Measurements from ENCODE around the gene ZNF497. TPM values are rescaled to one million over a fixed set of nuclear protein-coding genes. Genes with fewer than 3 reads are reported as not detected.

The ZNF497 gene
- total RNA-seq, 1 donor from 2014 or later = 0.53 TPM

DNA sequence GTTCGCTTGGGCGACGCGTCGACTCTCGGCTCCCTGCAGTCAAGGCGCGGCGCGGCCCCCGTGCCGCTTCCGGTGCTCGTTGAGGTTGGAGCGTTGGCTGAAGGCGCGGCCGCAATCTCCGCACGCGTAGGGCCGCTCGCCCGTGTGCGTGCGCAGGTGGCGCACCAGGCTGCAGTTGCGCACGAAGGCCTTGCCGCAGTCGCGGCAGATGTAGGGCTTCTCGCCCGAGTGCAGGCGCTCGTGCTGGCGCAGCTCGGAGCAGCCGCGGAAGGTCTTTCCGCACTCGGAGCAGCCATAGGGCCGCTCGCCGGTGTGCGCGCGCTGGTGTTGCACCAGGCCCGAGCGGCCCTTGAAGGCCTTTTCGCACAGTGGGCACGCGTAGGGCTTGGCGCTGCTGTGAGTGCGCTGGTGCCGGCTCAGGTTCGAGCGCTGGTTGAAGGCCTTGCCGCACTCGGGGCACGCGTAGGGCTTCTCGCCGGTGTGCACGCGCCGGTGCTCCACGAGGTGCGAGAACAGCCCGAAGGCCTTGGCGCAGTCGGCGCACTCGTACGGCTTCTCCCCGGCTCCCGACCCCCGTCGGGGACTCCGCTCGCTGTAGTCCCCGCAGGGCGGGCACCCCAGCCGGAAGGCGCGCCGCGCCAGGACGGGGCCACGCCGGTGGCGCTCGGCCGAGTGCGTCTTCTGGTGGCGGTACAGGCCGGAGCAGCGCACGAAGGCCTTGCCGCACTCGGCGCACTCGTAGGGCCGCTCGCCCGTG lies 5.3 kb upstream of the ZNF497 start:
- no peak for DNase-seq (ENCODE audit: low read depth, low spot score)

DNA sequence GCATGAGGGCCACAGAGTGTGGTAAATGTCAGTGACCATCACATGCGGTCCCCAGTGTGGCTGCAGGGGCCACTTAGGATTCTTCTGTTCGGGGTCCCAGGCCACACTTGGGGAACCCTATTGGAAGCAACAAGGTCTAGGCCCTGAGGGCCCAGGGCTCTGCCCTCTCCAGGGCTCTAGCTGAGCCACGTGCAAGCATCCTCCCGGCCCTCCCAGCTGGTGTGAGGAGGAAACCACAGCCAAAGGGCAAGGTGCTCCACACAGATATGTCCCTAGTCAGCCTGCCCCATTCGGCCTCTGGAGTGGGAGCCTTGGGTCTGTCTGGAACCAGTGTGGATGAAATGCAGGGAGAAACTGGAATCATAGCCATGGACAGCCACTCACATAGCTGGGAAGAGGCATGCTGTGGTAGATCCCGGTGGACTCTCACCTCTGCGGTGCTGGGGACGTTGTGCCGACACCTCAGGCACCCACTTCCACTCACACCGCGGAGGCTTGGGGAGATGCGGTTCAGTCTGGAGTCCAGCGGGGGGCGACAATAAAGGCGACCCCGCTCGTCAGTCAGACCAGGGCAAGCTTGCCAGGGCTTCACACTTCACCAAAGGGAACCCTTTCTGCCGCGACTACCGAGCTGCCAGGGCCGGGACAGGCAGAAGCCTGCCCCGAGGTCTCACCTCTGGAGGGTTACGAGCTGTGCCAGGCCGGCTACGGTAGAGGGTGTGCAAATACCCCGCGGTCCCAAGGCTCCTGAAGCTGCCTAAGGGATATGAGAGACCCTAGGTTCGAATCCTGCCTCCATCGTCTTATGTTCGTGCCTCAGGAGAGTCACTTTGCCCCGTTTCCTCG lies 4.3 kb upstream of the ZNF497 start:
- no peak for DNase-seq (ENCODE audit: low read depth, low spot score)

DNA sequence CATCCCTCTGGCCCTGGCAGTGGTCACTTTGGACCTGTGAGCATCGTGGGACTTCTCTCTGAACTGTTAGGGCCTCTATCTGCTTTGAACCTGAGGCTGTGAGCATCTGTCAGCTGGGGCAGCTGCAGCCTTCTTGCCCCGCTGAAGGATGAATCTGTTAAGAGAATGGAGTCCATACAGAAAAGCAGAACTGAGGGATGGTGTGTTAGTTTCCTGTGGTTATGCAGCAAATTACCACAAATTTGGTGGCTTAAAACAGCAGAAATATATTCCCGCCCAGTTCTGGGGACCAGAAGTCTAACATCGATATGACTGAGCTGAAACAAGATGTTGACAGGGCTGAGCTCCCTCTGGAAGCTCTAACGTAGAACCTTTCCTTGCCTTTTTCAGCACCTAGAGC lies 1.6 kb upstream of the ZNF497 start:
- no peak for DNase-seq (ENCODE audit: low read depth, low spot score)

DNA sequence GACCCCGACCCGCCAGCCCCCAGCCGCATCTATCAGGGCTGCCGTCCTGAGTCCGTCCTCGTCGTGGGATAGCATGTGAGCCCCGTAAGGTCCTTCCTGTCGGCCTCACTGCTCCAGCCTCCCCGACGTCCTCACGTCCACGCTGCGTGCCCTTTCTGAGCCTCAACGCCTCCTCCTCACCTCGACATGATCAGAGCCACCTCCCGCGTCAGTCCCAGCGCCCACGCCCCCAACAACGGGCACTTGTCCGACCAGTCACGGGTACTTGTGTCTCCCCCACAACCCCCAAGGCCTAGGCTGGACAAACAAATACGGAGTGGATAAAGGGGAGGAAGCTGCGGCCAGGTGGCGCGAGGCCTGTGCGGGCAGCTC lies 665 bp downstream of the ZNF497 start:
- DNase-seq (ENCODE audit: low read depth, low spot score) = peak; percentile 19

DNA sequence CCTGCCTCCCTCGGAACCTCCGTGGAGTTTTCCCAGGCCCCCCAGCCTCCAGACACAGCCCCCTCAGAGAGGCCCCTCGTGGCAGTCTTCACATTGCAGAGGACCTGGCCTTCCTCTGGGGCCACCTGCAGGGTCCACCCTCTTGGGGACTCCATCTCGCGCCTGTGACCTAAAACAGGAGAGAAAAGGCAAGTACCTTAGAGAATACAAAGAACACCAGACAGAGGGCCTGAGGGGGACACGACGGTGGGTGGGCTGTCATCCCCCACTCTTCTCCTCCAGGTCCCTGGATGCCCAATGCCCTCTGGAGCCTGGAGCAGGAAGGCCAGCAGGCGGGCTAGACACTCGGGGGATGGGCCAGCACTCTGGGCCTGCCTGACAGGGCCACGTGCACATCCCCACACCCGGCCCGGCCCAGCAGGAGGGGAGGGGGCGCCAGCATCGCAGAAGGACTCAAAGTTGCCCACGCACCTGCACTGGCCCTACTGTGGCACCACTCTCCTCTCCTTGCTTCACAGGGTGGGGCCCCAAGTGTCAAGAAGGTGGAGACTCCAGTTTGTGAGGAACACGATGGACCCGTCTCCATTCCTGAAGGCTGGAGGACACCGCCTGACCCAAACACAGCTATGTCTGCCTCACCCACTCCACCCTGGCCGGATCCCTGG lies 4.9 kb downstream of the ZNF497 start:
- no peak for DNase-seq (ENCODE audit: low read depth, low spot score)

DNA sequence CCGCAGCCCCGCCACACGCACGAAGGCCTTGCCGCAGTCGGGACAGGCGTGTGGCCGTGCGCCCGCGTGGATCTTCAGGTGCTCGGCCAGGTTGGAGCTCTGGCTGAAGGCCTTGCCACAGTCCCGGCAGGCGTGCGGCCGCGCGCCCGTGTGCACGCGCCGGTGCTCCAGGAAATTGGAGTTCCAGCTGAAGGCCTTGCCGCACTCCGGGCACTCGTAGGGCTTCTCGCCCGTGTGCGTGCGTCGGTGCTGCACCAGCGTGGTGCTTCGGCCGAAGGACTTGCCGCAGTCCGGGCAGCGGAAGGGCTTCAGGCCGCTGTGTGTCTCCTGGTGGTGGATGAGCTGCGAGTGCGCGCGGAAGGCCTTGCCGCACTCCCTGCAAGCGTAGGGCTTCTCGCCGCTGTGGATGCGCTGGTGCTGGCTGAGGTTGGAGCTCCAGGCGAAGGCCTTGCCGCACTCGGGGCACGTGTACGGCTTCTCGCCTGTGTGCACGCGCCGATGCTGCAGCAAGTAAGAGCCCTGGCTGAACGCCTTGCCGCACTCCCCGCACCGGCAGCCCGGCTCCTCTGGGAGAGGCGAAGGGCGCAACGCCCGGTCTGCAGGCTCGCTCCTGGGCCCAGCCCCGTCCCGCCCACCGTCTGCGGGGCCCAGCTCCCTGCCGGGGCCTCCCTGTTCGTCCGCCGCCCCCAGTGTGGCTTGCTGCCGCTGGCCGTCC lies 5.6 kb downstream of the ZNF497 start:
- no peak for DNase-seq (ENCODE audit: low read depth, low spot score)

DNA sequence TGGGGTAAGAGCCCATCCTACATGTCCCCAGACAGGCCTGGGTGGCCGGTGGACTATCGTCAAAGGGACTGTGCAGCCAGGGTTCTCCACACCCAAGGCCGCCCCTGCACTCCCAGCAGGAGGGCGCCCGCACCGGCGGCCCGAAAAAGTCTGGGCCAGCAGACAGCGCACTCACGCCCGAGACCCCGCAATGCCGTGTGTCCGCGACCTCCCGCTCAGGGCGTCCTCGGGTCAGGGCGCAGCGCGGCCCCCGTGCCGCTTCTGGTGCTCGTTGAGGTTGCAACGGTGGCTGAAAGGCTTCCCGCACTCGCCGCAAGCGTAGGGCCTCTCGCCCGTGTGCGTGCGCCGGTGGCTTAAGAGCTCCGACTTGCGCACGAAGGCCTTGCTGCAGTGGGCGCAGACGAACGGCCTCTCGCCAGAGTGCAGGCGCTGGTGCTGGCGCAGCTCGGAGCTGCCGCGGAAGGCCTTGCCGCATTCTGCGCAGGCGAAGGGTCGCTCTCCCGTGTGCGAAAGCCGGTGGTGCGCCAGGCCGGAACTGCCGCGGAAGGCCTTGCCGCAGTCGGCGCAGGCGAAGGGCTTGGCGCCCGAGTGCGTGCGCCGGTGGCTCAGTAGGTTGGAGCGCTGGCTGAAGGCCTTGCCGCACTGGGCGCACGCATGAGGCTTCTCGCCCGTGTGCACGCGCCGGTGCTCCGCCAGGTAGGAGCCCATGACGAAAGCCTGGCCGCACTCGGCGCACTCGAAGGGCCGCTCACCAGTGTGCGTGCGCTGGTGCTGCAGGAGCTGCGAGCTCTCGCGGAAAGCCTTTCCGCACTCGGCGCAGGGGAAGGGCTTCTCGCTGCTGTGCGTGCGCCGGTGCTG lies 6.4 kb downstream of the ZNF497 start:
- no peak for DNase-seq (ENCODE audit: low read depth, low spot score)

DNA sequence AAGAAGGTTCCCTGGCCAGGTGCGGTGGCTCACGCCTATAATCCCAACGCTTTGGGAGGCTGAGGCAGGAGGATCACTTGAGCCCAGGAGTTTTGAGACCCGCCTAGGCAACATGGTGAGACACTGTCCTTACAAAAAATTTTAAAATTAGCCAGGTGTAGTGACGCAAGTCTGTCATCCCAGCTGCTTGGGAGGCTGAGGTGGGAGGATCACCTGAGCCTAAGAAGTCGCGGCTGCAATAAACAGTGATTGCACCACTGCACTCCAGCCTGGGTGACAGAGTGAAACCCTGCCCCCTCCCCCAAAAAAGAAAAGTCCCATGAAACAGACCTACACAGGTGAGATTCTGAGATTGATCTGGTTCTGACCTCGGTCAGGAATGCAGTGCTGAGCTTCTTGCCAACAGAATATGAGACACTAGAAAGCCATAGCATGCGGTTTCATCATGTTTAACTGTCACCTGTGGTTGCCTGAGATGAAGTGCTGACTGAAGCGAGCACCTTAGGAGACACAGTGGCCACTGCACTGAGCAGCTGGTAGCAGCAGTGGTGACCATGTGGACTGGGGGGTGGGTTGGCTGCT lies 7.2 kb downstream of the ZNF497 start:
- no peak for DNase-seq (ENCODE audit: low read depth, low spot score)

DNA sequence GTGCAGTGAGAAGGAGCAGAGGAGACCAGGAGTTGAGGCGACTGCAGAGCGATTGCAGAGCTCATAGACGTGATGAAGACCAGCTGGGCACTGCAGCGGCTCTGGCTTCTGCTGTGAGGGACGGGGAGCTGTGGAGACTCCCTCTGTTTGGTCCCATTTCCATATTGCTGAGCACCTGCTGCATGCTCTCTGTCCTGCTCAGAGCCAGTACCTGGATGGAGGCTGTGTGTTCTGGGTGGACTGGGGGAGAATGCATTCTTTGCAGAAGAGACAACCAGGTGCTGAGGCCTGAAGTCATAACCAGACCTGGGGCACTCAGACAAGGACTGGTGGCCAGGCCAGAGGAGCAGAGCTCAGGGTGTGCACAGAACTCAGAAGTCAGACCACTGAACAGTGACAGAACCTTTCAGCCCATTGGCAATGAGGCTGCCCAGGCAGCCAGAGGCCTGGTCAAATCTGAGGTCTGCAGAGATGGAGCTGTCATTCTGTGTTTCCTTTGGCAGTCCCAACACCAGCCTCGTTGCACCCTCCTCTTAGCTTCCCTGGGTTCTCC lies 8.0 kb downstream of the ZNF497 start:
- no peak for DNase-seq (ENCODE audit: low read depth, low spot score)

DNA sequence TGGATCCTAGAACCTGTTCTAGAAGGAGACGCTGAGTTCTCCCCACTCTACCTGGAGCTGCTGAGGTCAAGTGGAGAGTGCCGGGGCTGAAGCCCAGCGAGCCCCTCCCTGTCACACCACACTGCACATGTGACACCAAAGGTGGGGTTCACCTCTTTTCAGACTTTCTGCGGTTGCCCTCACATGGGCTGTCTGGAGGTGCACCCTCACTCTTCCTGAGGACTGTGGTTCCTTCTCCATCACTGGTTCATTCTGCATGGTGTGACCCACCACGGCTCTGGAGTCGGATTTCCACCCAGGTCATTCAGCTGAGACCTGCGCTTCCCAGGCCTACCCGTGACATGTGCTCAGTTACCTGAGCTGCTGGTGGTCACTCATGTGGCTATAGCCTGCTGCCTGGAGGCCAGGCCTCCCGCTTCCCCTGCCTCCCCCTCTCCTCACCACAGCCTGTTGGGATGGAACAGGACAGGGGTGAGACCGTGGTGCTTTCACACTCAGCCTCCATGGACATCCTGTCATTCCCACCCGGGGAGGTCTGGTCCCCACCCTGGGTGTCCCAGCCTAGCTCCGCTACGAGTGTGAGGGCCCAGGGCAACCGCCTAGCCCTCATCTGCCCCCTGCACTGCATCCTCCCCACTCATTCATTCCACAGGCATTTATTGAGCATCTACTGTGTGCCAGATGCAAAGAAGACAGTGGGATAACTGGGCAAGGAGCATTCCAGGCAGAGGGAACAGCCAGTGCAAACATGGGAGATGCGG lies 8.7 kb downstream of the ZNF497 start:
- DNase-seq (ENCODE audit: low read depth, low spot score) = no peak

DNA sequence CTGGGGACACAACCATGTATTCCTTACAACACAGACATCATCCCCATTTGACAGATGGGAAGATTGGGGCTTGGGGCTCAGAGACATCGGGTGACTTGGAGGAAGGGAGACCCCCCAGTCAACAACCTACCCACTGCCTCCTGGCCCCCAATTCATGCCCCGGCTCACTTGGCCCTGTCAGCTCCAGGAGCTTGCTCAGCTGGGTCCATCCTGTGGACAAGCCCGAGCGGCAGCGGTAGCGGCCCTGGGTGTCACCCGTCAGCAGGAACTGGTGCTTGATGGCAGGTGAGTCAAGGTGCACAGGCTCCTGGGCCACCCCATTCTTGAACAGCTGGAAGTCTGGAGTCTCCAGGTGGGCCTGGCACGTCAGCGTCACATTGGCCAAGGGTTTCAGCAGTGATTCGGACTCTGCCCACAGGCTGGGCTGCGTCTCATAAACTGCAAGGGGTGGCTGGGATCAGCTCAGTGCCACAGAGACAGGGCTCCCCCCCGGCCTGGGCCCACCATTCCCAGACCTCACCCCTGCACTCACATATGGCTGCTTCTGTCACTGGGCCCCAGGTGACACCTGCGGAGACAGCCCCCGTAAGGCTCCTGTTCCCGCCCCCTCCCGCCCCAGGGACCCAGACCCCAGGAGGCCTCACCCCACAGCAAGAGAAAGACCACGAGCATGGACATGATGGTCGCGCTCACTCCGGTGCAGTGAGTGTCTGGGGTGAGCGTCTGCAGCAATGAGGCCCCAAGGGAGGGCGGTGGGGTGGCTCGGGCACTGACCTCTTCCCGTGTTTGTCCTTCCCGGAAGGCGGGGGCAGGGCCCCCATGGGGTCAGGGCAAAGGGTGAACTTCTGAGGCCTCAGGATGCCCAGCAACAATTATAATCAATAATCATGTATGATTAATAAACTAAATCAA lies 9.5 kb downstream of the ZNF497 start, which contains the start of gene A1BG:
A1BG (minus strand) TSS at position 733 of the 912 bp plus-strand sequence; CDS start at position 678, 55 bp downstream.
- no peak for DNase-seq (ENCODE audit: low read depth, low spot score)

DNA sequence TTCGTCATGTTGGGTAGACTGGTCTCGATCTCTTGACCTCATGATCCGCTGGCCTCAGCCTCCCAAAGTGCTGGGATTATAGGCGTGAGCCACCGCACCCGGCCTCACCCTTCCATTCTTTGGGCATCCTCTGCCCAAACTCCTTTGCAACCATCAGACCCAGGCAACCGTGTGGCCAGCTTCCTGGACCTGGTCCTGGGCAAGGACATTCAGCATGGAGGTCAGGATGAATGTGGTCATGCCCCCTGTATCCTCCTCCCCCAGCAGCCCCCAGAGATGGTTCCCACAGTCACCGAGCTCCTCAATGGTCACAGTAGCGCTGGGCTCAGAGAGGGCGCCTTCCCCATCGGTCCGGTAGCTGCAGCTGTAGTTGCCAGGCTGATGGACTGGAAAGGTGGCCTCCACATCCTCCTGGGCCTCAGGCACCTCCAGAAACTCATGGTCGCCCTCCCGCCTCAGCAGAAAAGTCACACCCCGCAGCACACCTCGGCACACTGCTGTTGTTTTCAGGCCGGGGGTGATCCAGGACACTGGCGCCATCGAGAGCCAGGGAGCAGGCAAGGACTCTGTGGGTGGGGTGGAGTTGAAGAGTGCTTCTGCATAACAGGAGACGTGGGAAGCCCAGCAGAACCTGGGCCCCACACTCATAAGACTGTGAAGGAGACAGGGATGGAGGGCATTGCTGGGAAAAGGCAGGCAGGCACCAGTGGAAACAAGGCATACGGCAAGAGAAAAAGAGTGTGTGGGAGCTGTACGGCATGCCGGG lies 10.4 kb downstream of the ZNF497 start:
- no peak for DNase-seq (ENCODE audit: low read depth, low spot score)

DNA sequence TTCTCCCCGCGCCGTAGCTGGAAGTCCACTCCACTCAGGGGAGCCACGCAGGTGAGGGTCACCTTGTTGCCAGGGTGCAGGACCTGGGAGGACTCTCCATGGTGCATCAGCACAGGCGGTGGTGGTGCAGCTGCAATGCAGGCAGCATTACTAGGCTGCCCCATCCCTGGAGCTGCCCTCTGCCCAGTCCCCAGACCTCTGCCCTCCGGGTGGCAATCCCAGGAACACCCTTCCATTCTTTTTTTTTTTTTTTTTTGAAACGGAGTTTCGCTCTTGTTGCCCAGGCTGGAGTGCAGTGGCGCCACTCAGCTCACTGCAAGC lies 11.0 kb downstream of the ZNF497 start:
- no peak for DNase-seq (ENCODE audit: low read depth, low spot score)

DNA sequence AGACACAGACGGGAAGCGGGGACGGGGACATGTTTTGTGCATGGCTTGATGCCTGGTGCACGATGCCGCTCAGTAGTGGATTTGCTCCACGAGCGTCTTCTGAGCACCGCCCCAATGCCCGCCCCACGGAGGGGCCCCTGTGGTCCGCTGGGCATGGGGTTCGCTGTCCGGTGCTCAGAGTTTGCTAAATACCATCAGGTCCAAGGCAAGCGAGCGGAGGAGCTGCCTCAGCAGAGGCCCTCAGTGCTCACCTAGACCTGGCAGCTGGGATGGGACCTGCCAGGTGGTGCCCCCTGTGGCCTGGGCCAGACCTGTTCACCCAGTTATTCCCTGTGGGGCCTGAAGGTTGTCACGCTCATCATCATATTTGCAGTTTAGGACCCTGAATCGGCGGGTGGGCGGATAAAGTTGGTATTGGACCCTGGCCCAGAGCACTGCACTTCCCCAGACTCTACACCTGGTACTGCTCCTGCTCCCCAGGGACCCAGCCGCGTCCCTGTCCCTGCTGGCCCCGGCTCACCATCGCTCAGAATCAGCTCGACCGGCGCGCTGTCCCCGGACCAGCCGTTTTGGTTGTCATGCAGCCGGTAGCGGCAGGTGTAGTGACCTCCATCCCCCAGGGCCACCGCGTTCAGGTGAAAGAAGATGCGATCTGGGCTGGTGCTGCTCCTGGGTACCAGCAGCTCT lies 11.5 kb downstream of the ZNF497 start:
- DNase-seq (ENCODE audit: low read depth, low spot score) = no peak

DNA sequence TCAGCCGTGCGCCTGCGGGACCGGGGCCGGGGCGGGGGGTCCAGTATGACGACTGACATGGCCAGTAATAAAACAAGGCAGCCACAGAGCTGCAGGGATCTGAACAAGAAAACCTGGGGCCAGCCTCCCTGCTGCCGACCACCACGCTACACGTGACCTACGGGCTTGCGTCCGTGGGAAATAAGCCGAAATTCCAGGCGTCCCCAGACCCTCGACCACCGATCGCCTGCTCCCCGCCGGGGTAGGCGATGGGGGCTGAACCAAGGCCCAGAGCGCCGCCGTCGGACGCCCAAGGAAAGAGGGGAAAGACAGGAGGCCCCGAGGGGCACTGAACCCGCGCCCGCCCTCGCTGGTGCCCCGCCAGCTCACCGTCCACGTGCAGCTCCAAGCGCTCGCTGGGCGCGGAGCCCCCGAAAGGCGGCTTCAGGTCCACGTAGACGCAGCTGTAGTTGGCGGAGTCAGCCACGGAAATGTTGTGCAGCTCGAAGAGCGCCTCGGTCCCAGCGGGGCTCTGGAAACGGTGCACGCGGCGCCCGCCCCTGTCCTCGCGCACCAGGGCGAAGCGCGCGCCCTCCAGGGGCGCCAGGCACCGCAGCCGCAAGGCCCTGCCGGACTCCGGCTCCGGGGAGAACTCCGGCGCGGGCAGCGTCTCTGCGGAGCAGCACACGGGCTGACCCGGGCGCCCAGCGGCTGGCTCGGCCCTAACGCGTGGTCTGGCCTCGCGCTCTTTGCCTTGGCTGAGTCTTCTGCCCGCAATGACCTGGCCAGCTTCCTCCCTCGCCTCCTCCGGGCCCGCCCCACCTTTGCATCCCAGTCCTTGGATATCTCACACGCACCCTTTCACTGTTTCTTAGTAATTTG lies 12.3 kb downstream of the ZNF497 start:
- DNase-seq (ENCODE audit: low read depth, low spot score) = no peak

DNA sequence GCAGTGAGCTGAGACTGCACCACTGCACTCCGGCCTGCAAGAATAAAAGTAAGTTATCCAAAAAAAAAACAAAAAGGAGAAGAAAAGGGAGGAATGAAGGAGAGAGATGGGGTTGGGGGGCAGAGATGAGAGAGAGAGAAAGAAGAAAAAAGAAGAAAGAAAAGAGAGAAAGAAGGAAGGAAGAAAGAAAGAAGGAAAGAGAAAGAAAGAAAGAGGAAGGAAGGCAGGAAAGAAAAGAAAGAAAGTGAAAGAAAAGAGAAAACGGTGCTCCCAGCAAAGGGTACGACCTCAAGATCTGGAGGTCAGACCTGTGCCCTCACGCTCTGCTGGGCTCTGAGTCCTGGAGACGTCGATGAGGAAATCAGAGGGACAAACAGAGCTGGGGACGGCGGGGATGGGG lies 13.0 kb downstream of the ZNF497 start:
- DNase-seq (ENCODE audit: low read depth, low spot score) = no peak
